OCI-LY3 (cell line): Measurements from ENCODE around the gene SSR4.

Experiments used
- H2AFZ ChIP-seq: fragments of 200-600, 300-600 bp; shearing (Covaris generic); 2 replicates; pipeline ENCODE4 v1.6.0; 2014; ENCODE audit warnings: antibody characterized with exemption, low read depth, low read length
- H3K27ac ChIP-seq: fragments of 200-600, 300-600 bp; sonication (generic); 2 replicates; pipeline ENCODE4 v1.5.1; 2014; ENCODE audit warnings: mild to moderate bottlenecking, low read length, moderate library complexity, mixed read lengths
- H3K27me3 ChIP-seq: fragments of 200-600, 300-600 bp; sonication (generic); 2 replicates; pipeline ENCODE4 v1.6.1; 2014; ENCODE audit warnings: low read depth, low read length, mixed read lengths
- H3K36me3 ChIP-seq: fragments of 200-600, 300-600 bp; sonication (generic); replicated peaks from 2 replicates; pipeline ENCODE3; 2014; ENCODE audit warnings: low read depth, low read length, mixed read lengths
- H3K4me1 ChIP-seq: fragments of 300-600, 200-600 bp; sonication (generic); 2 replicates; pipeline ENCODE4 v1.6.1; 2014; ENCODE audit warnings: low read length, mixed read lengths
- H3K4me2 ChIP-seq: fragments of 200-600, 300-600 bp; sonication (generic); 2 replicates; pipeline ENCODE4 v1.6.1; 2014; ENCODE audit warnings: low read length, mixed read lengths
- H3K4me3 ChIP-seq: fragments of 300-600, 200-600 bp; sonication (generic); 2 replicates; pipeline ENCODE4 v1.5.1; 2014; ENCODE audit warnings: antibody characterized with exemption, mild to moderate bottlenecking, low read length, moderate library complexity
- H3K79me2 ChIP-seq: fragments of 300-600, 200-600 bp; shearing (Covaris generic); 2 replicates; pipeline ENCODE4 v1.6.1; 2014; ENCODE audit warnings: mild to moderate bottlenecking, low read length, mixed read lengths
- H3K9ac ChIP-seq: fragments of 300-600, 200-600 bp; shearing (Covaris generic); 2 replicates; pipeline ENCODE4 v1.6.0; 2014; ENCODE audit warnings: mild to moderate bottlenecking, low read length, moderate library complexity
- H3K9me3 ChIP-seq: fragments of 200-600, 300-600 bp; shearing (Covaris generic); 2 replicates; pipeline ENCODE4 v1.6.1; 2014; ENCODE audit warnings: low read length, mixed read lengths; ENCODE audit not compliant: insufficient read depth
- H4K20me1 ChIP-seq: fragments of 200-600, 300-600 bp; sonication (generic); 2 replicates; pipeline ENCODE4 v1.6.1; 2016; ENCODE audit warnings: low read length, mixed read lengths; ENCODE audit not compliant: insufficient read depth
- EZH2phosphoT487 ChIP-seq: fragments of 200-600 bp; shearing (Covaris generic); IDR thresholded peaks from 2 replicates; pipeline ENCODE4 v1.6.1; 2018; ENCODE audit warnings: antibody characterized with exemption, mixed run types, low read depth
- TF ChIP-seq, protein P1 (sequence below): fragments of 200-600, 300-600 bp; sonication (generic); IDR thresholded peaks from 2 replicates; pipeline ENCODE4 v1.5.1; 2014; ENCODE audit warnings: antibody characterized with exemption, low read length, low read depth

SSR4 gene

DNA sequence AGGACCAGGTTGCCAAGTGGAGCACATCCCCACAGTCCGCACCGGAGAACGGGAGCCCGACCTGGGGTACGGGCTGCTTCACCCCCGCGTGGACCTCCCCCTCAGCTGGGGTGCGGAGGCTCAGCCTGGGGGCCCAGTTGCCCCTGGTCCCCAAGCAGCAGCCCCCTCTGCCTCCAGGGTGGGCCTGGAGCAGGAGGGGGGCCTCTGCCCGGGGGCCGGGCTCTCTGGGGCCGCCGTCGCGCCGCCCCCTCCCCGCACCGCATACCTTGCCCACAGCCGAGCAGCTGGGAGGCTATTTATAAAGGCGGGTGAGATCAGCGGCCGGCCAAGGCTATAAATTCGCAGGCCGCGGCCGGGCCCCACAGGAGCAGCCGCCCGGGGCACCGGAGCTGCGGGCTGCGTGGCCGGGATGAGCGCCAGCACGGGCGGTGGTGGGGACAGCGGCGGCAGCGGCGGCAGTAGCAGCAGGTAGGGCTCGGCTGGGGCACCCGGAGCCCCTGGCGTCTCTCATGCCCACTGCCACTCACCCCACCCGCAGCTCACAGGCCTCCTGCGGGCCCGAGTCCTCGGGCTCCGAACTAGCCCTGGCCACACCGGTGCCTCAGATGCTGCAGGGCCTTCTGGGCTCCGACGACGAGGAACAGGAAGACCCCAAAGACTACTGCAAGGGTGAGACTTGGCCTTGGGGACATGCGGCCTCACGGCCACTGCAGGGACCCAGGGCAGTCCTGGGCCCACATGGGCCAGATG is 13.6 kb upstream of the SSR4 start, which contains the start of gene SRPK3:
SRPK3 (plus strand) TSS at position 364 of the 750 bp plus-strand sequence; CDS start at position 410, 46 bp downstream.
- Histone ChIP-seq H3K36me3 (no peaks in the 10 kb centered on the region), H4K20me1 (no peaks in the 10 kb centered on the region), H3K4me3 (no peak within 1 kb of the TSS), H3K4me1 (no peaks in the 10 kb centered on the region), H2AFZ (no peak within 1 kb of the TSS), H3K79me2 (no peaks in the 10 kb centered on the region), H3K4me2 (no peak within 1 kb of the TSS), H3K27ac (no peak within 1 kb of the TSS), H3K9me3 (no peaks in the 10 kb centered on the region), H3K27me3 (no peaks in the 10 kb centered on the region), H3K9ac (no peak within 1 kb of the TSS)
- TF ChIP-seq EZH2phosphoT487: no peak
- TF ChIP-seq, protein P1, sequence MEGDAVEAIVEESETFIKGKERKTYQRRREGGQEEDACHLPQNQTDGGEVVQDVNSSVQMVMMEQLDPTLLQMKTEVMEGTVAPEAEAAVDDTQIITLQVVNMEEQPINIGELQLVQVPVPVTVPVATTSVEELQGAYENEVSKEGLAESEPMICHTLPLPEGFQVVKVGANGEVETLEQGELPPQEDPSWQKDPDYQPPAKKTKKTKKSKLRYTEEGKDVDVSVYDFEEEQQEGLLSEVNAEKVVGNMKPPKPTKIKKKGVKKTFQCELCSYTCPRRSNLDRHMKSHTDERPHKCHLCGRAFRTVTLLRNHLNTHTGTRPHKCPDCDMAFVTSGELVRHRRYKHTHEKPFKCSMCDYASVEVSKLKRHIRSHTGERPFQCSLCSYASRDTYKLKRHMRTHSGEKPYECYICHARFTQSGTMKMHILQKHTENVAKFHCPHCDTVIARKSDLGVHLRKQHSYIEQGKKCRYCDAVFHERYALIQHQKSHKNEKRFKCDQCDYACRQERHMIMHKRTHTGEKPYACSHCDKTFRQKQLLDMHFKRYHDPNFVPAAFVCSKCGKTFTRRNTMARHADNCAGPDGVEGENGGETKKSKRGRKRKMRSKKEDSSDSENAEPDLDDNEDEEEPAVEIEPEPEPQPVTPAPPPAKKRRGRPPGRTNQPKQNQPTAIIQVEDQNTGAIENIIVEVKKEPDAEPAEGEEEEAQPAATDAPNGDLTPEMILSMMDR: no peak

DNA sequence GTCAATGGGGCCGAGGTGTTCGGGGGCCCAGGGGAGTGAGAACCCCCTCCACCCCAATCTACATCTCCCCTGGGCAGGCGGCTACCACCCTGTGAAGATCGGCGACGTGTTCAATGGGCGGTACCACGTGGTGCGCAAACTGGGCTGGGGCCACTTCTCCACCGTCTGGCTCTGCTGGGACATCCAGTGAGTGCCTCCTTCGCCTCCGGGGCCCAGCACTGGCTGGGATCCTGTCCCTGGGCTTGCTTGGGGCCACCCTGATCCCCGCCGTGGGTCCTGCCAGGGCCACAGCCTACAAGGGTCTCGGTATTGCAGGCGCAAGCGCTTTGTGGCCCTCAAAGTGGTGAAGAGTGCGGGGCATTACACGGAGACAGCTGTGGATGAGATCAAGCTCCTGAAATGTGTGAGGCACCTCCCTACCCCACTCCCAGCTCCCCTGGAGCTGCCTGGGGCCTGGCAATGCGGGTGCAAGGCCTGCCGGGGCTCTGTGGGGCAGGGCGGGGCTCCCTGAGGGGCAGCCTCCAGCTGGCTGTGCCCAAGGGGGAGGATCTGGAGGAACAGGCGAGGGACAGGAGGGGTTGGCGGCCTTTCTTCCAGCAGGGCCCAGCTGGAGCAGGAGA is 12.9 kb upstream of the SSR4 start:
- Histone ChIP-seq H3K9me3 (no peaks in the 10 kb centered on the region), H4K20me1 (no peaks in the 10 kb centered on the region), H2AFZ (no peak overlapping the region), H3K79me2 (no peaks in the 10 kb centered on the region), H3K9ac (no peak overlapping the region), H3K36me3 (no peaks in the 10 kb centered on the region), H3K4me3 (no peak overlapping the region), H3K27me3 (no peaks in the 10 kb centered on the region), H3K4me1 (no peaks in the 10 kb centered on the region), H3K4me2 (no peak overlapping the region), H3K27ac (no peak overlapping the region)
- no peak for TF ChIP-seq EZH2phosphoT487
- TF ChIP-seq, protein P1: no peak

DNA sequence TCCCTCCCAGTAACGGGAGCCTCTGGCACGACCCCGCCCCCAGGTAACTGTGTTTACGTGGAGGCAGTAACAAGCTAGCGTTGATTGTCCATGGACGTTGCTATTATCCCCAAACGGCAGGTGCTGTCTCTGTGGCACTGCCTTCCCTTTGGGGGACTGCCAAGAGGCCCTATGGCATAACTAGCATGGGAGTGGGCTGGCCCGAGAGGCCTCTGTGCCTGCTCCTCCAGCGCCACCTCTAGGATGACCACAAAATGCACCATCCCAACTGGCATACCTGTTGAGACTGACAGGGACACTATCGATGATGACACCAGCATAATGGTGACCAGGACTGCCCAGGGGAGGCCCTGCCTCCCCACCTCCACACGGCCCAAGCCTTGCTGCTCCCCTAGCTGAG is 12.2 kb upstream of the SSR4 start:
- Histone ChIP-seq H3K9me3 (no peaks in the 10 kb centered on the region), H3K27me3 (no peaks in the 10 kb centered on the region), H4K20me1 (no peaks in the 10 kb centered on the region), H3K4me3 (no peak overlapping the region), H2AFZ (no peak overlapping the region), H3K79me2 (no peaks in the 10 kb centered on the region), H3K9ac (no peak overlapping the region), H3K4me1 (no peaks in the 10 kb centered on the region), H3K4me2 (no peak overlapping the region), H3K36me3 (no peaks in the 10 kb centered on the region), H3K27ac (no peak overlapping the region)
- TF ChIP-seq, protein P1: peak; percentile 7; the same call in 1 of the 2 replicates
- no peak for TF ChIP-seq EZH2phosphoT487

DNA sequence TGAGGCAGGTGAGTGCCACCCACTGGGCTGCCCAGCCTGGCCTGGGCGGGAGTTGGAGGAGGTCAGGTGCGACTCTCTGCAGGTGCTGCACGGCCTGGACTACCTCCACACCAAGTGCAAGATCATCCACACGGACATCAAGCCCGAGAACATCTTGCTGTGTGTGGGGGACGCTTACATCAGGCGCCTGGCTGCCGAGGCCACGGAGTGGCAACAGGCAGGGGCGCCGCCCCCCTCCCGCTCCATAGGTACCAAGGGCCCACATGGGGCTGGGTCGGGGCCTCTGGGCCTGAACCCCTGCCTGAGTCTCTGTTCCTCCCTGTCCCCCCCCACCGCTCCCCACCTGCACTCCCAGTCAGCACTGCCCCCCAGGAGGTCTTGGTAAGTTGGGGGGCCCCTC is 11.6 kb upstream of the SSR4 start:
- Histone ChIP-seq H2AFZ (no peak overlapping the region), H3K27ac (no peak overlapping the region), H3K27me3 (no peaks in the 10 kb centered on the region), H3K79me2 (no peaks in the 10 kb centered on the region), H4K20me1 (no peaks in the 10 kb centered on the region), H3K4me1 (no peaks in the 10 kb centered on the region), H3K9me3 (no peaks in the 10 kb centered on the region), H3K4me3 (no peak overlapping the region), H3K9ac (no peak overlapping the region), H3K36me3 (no peaks in the 10 kb centered on the region), H3K4me2 (no peak overlapping the region)
- TF ChIP-seq, protein P1: no peak
- no peak for TF ChIP-seq EZH2phosphoT487
